SH-SY5Y (cell line): Measurements from ENCODE around the gene NEIL3.

Experiments used
- GATA2 ChIP-seq: IDR thresholded peaks from 2 replicates; pipeline ENCODE4 v1.6.1; 2011; ENCODE audit warnings: mild to moderate bottlenecking, low read depth, low read length
- GATA3 ChIP-seq: IDR thresholded peaks from 2 replicates; pipeline ENCODE4 v1.6.1; 2011; ENCODE audit warnings: low read depth, mild to moderate bottlenecking, low read length, moderate library complexity

NEIL3 gene

DNA sequence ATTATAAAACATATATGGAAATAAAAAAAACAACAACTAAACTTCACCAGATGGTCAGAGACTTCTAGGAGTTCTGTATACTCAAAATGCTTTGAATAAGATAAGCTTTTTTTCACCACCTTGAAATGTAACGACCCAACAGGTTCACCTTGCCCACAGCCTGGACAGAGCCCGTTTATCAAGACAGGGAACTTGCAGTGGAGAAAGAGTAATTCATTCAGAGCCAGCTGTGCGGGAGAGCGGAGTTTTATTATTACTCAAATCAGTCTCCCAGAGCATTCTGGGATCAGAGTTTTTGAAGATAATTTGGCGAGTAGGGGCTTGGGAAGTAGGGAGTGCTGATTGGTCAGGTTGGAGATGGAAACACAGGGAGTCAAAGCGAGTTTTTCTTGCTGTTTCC, 94.1 kb downstream of the NEIL3 start:
- TF ChIP-seq GATA3 (no peak), GATA2 (no peak)

DNA sequence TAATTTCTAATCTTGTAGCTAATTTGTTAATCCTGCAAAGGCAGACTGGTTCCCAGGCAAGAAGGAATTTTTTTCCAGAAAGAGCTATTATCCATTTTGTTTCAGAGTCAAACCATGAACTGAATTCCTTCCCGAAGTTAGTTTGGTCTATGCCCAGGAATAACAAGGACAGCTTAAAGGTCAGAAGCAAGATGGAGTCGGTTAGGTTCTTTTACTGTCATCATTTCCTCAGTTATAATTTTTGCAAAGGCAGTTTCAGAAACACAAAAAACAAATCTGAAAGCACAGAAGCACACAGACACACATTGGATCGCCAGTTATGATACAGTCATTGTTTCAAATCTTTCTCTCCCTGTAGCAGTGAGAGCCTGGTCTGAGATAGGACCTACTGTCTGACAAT, 94.7 kb downstream of the NEIL3 start:
- TF ChIP-seq GATA2, result no peak
- no peak for TF ChIP-seq GATA3

DNA sequence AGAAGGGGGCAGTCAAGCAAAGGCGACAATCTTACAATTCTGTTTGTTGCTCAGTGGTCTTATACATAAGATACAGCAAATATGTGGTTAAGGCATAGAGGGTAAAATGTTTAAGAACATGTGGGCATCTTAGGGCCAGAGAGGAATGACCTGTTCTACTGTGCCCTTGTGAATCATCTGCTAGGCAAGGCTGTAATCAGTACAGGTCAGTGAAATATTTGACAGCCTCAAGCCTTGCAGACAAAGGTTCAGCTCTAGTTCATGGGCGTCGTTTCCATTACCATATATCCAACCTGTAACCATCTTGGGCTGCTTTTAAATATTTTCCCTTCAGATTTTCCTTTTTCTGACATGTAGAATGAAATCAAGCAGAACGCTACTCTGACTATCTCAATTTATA, 95.3 kb downstream of the NEIL3 start:
- TF ChIP-seq GATA2, result no peak
- no peak for TF ChIP-seq GATA3

DNA sequence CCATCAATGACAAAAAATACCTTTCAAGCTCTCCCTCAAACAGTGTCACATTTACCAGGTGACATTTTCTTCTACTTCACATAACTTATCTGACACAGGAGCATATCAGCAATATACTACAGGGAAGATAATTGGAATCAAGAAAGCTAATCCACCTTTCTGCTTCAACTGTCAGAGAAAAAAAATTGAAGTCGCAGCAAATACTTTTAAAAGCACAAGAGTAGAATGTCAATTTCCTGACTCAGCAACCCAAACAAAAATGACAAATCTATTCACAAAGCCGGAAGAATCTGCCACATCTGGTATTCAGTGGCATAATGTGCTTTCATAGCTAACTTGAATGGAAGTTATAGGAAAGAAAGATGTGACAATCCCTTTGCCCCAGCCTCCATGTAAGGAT, 95.8 kb downstream of the NEIL3 start:
- no peak for TF ChIP-seq GATA3
- no peak for TF ChIP-seq GATA2

DNA sequence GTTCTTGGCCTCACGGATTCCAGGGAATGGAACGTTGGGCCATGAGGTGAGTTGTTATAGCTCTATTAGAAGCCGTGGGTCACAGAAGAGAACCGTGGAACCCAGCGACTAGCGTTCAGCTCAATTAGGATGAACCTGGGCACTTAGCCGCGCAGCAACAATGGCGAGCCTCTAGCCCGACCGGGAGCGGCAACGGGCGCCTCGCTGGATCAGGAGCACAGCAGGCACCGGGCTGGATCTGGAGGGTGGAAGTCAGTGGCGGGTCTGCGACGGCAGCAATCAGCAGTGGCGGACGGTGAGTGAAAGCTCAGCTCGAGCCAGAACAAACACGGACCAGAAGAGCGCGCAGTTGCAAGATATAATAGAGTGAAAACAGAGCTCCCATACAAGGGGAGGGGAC, 98.3 kb downstream of the NEIL3 start:
- TF ChIP-seq GATA2, result no peak
- TF ChIP-seq GATA3, result no peak

DNA sequence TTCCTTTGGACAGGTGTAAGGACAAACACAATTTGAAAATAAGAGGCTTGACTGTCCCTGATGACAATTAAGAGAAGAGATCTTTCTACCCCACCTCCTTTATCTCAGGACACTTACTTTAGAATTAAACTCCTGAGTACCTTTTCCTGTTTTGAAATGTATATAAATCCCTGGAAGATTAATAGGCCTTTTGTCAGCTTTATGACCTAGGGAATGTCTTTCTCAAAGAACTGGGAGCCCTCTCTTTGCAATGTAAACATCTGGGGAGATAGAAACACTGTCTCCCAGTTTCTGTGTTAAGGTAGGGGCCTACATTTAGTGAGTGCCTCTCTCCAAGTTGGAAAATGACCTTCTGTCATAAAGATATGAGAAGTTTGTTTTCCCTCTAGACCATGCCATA, 100.9 kb downstream of the NEIL3 start:
- TF ChIP-seq GATA3 (no peak), GATA2 (no peak)

DNA sequence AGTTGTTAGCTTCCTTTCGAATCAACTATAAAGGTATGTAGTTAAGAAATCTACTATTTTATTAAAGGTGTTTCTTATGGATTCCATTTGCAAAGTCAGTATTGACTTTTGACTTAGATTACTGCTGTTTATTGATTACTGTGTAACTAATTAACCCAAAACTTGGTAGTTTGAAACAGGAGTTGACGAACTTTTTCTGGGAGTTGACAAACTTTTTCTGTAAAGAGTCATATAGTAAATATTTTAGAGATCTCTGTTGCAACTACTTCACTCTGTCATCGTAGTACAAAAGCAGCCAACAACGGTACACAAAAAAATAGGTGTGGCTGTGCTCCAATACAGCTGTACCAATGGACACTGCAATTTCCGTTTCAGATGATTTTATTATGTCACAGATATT, 102.3 kb downstream of the NEIL3 start:
- TF ChIP-seq GATA2, result no peak
- no peak for TF ChIP-seq GATA3
